Measurements from ENCODE around the gene TMEM259. TPM values are rescaled to one million over a fixed set of nuclear protein-coding genes. Genes with fewer than 3 reads are reported as not detected.

Gene TMEM259
- total and polyA plus RNA-seq, 2 of the 13 experiments (the other 11 are each of a cell fraction or from before 2014, with no cell fraction given): 64.7 to 164 TPM

DNA sequence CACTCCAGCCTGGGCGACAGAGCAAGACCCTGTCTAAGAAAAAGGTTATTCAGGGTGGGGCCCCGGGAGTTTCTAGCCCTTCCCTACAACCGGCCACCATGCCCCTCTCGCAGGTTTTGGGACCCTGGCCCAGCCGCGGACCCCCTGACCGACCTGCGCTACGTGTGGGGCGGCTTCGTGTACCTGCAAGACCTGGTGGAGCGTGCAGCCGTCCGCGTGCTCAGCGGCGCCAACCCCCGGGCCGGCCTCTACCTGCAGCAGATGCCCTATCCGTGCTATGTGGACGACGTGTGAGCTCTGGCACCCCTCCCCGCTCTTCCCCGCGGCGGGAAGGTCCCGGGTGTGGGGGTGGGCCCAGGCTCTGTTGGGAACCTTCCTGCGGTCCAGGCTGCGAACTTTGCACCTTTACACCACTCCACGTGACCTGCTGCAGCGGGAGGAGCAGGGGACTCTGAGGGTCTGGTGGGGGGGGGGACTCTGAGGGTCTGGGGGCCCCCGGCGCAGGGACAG is 25.2 kb upstream of the TMEM259 start (continued):
- TF ChIP-seq RARA (CRISPR knock-in tag; IDR thresholded peaks at IDR 0.05) (peak; percentile 51; the same call in 1 of the 2 replicates), CTCF (CRISPR knock-in tag; IDR thresholded peaks at IDR 0.05) (peak; percentile 68), TBL1XR1 (IDR thresholded peaks at IDR 0.05; ENCODE audit: borderline replicate concordance, low read length, partially characterized antibody) (no peak), KLF16 (CRISPR knock-in tag; IDR thresholded peaks at IDR 0.05) (no peak), ZNF275 (CRISPR knock-in tag; IDR thresholded peaks at IDR 0.05; ENCODE audit: borderline replicate concordance) (no peak), ZNF407 (CRISPR knock-in tag; IDR thresholded peaks at IDR 0.05; ENCODE audit: not compliant biosample characterization) (peak; percentile 46), ZGPAT (CRISPR knock-in tag; IDR thresholded peaks at IDR 0.05) (no peak), KDM2A (CRISPR knock-in tag; IDR thresholded peaks at IDR 0.05; ENCODE audit: borderline replicate concordance, low read depth) (no peak), THAP7 (CRISPR knock-in tag; IDR thresholded peaks at IDR 0.05) (no peak)
- TF ChIP-seq, protein P1, sequence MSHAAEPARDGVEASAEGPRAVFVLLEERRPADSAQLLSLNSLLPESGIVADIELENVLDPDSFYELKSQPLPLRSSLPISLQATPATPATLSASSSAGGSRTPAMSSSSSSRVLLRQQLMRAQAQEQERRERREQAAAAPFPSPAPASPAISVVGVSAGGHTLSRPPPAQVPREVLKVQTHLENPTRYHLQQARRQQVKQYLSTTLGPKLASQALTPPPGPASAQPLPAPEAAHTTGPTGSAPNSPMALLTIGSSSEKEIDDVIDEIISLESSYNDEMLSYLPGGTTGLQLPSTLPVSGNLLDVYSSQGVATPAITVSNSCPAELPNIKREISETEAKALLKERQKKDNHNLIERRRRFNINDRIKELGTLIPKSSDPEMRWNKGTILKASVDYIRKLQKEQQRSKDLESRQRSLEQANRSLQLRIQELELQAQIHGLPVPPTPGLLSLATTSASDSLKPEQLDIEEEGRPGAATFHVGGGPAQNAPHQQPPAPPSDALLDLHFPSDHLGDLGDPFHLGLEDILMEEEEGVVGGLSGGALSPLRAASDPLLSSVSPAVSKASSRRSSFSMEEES (CRISPR knock-in tag; IDR thresholded peaks at IDR 0.05): 0 out of 2 replicates have a peak, but pooled peaks have one; percentile 48
- TF ChIP-seq, protein P2, sequence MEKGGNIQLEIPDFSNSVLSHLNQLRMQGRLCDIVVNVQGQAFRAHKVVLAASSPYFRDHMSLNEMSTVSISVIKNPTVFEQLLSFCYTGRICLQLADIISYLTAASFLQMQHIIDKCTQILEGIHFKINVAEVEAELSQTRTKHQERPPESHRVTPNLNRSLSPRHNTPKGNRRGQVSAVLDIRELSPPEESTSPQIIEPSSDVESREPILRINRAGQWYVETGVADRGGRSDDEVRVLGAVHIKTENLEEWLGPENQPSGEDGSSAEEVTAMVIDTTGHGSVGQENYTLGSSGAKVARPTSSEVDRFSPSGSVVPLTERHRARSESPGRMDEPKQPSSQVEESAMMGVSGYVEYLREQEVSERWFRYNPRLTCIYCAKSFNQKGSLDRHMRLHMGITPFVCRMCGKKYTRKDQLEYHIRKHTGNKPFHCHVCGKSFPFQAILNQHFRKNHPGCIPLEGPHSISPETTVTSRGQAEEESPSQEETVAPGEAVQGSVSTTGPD (CRISPR knock-in tag; IDR thresholded peaks at IDR 0.05): no peak

Data from HepG2 (cell line).